Neural cell (in vitro differentiated cells): ENCODE data around the gene RPL18. TPM values are rescaled to one million over a fixed set of nuclear protein-coding genes. Genes with fewer than 3 reads are reported as not detected.

Experiments used
- H2AFZ ChIP-seq: fragments of 200-600, 300-800 bp; sonication (generic), shearing (Covaris generic); 2 replicates; pipeline ENCODE4 v1.6.0; 2014; ENCODE audit warnings: low read depth, mild to moderate bottlenecking, antibody characterized with exemption, low read length, moderate library complexity
- H3F3A ChIP-seq: fragments of 200-600 bp; shearing (Covaris generic); 2 replicates; pipeline ENCODE4 v1.6.1; 2016; ENCODE audit warnings: mild to moderate bottlenecking, moderate library complexity, mixed read lengths, antibody characterized with exemption, low read length; ENCODE audit not compliant: insufficient read depth, poor library complexity, severe bottlenecking
- H3K27ac ChIP-seq: fragments of 200-600, 300-800 bp; sonication (generic), shearing (Covaris generic); 2 replicates; pipeline ENCODE4 v1.5.1; 2014; ENCODE audit warnings: mild to moderate bottlenecking, low read length, moderate library complexity
- H3K27me3 ChIP-seq: fragments of 300-800, 200-600 bp; sonication (generic), shearing (Covaris generic); 2 replicates; pipeline ENCODE4 v1.6.0; 2014; ENCODE audit warnings: mild to moderate bottlenecking, low read depth, low read length, moderate library complexity; ENCODE audit not compliant: insufficient read depth
- H3K36me3 ChIP-seq: fragments of 300-800, 200-600 bp; sonication (generic), shearing (Covaris generic); 2 replicates; pipeline ENCODE4 v1.5.1; 2014; ENCODE audit warnings: mild to moderate bottlenecking, antibody characterized with exemption, low read length, moderate library complexity; ENCODE audit not compliant: insufficient read depth
- H3K4me2 ChIP-seq: fragments of 300-800, 200-600 bp; sonication (generic), shearing (Covaris generic); 2 replicates; pipeline ENCODE4 v1.6.0; 2014; ENCODE audit warnings: mild to moderate bottlenecking, low read length
- H3K4me3 ChIP-seq: fragments of 300-800, 200-600 bp; sonication (generic), shearing (Covaris generic); 2 replicates; pipeline ENCODE4 v1.5.1; 2014; ENCODE audit warnings: mild to moderate bottlenecking, low read length, moderate library complexity
- H3K79me2 ChIP-seq: fragments of 200-600 bp; shearing (Covaris generic); replicated peaks from 2 replicates; pipeline ENCODE4 v1.6.0; 2014; ENCODE audit warnings: mild to moderate bottlenecking, low read length, moderate library complexity; ENCODE audit not compliant: insufficient read depth
- H3K9ac ChIP-seq: fragments of 300-800, 200-600 bp; sonication (generic), shearing (Covaris generic); 2 replicates; pipeline ENCODE4 v1.6.1; 2016; ENCODE audit warnings: mild to moderate bottlenecking, low read length, mixed read lengths
- H3K9me2 ChIP-seq: fragments of 200-600 bp; shearing (Covaris generic); 2 replicates; pipeline ENCODE4 v1.6.1; 2016; ENCODE audit warnings: mild to moderate bottlenecking, low read length, mixed read lengths; ENCODE audit not compliant: insufficient read depth
- H3K9me3 ChIP-seq: fragments of 200-600, 300-800 bp; sonication (generic), shearing (Covaris generic); 2 replicates; pipeline ENCODE4 v1.6.1; 2016; ENCODE audit warnings: mild to moderate bottlenecking, mixed run types, low read length, moderate library complexity, mixed read lengths
- H4K20me1 ChIP-seq: fragments of 200-600 bp; shearing (Covaris generic); 2 replicates; pipeline ENCODE4 v1.6.1; 2016; ENCODE audit warnings: mild to moderate bottlenecking, mixed run types; ENCODE audit not compliant: insufficient read depth
- CTCF ChIP-seq: fragments of 450-650 bp; IDR thresholded peaks from 2 replicates; pipeline ENCODE4 v1.5.1; 2014; ENCODE audit warnings: antibody characterized with exemption, mild to moderate bottlenecking, moderate library complexity; ENCODE audit not compliant: poor library complexity, severe bottlenecking
- EP300 ChIP-seq: fragments of 450-650 bp; conservative IDR thresholded peaks from 2 replicates; pipeline ENCODE4 v1.6.1; 2014; ENCODE audit warnings: antibody characterized with exemption, mild to moderate bottlenecking, moderate library complexity; ENCODE audit not compliant: poor library complexity, severe bottlenecking
- EZH2 ChIP-seq: fragments of 200-600, 300-800 bp; shearing (Covaris generic), sonication (generic); IDR thresholded peaks from 2 replicates; pipeline ENCODE4 v1.6.1; 2014; ENCODE audit warnings: antibody characterized with exemption, low read length, borderline replicate concordance, mild to moderate bottlenecking; ENCODE audit not compliant: insufficient read depth, poor library complexity, severe bottlenecking
- MXI1 ChIP-seq: fragments of 450-650 bp; conservative IDR thresholded peaks from 2 replicates; pipeline ENCODE4 v1.6.1; 2014; ENCODE audit warnings: antibody characterized with exemption, mild to moderate bottlenecking; ENCODE audit not compliant: poor library complexity, severe bottlenecking
- POLR2AphosphoS5 ChIP-seq: IDR thresholded peaks from 2 replicates; pipeline ENCODE4 v1.6.1; 2012
- RAD21 ChIP-seq: fragments of 450-650 bp; conservative IDR thresholded peaks from 2 replicates; pipeline ENCODE4 v1.6.1; 2014; ENCODE audit warnings: antibody characterized with exemption, mild to moderate bottlenecking, moderate library complexity
- REST ChIP-seq: IDR thresholded peaks from 2 replicates; pipeline ENCODE4 v1.6.1; 2012; ENCODE audit warnings: borderline replicate concordance
- SMC3 ChIP-seq: fragments of 450-650 bp; conservative IDR thresholded peaks from 2 replicates; pipeline ENCODE4 v1.6.1; 2014; ENCODE audit warnings: antibody characterized with exemption, mild to moderate bottlenecking, moderate library complexity; ENCODE audit not compliant: poor library complexity
- TAF1 ChIP-seq: IDR thresholded peaks from 2 replicates; pipeline ENCODE4 v1.6.1; 2012; ENCODE audit warnings: low read depth
- polyA plus RNA-seq: library from polyadenylated mRNA; depleted of rRNA; stranded (reverse); fragments of >200 nt; gene quantifications from 2 replicates; pipeline ENCODE4 v1.2.3, GENCODE V29; 2014

The RPL18 gene
- polyA plus RNA-seq, 1 donor from 2014 or later: 2,102 TPM

GRCh38 chr19:48650974-48651682 is 32.1 kb upstream of the RPL18 start:
- Histone ChIP-seq H3K27ac (no peak overlapping the region), H3K27me3 (no peaks in the 10 kb centered on the region), H3K4me3 (no peak overlapping the region), H3K4me2 (no peak overlapping the region), H3K9ac (no peak overlapping the region), H3K9me2 (no peaks in the 10 kb centered on the region), H3K79me2 (no peaks in the 10 kb centered on the region), H3F3A (no peaks in the 10 kb centered on the region), H4K20me1 (no peaks in the 10 kb centered on the region), H3K36me3 (no peaks in the 10 kb centered on the region), H2AFZ (no peak overlapping the region), H3K9me3 (no peaks in the 10 kb centered on the region)
- TF ChIP-seq TAF1 (no peak), CTCF (no peak), EZH2 (no peak), EP300 (no peak), MXI1 (no peak), RAD21 (no peak), REST (no peak), SMC3 (no peak), POLR2AphosphoS5 (no peak)

- Histone ChIP-seq H3K9me3 (no peaks in the 10 kb centered on the region), H3K4me3 (no peak overlapping the region), H3K27me3 (no peaks in the 10 kb centered on the region), H3K36me3 (no peaks in the 10 kb centered on the region), H3K79me2 (no peaks in the 10 kb centered on the region), H4K20me1 (no peaks in the 10 kb centered on the region), H3K9me2 (no peaks in the 10 kb centered on the region), H2AFZ (no peak overlapping the region), H3K4me2 (no peak overlapping the region), H3K9ac (no peak overlapping the region), H3K27ac (no peak overlapping the region), H3F3A (no peaks in the 10 kb centered on the region)
- TF ChIP-seq REST: no peak
- TF ChIP-seq SMC3: no peak
- no peak for TF ChIP-seq EP300
- no peak for TF ChIP-seq POLR2AphosphoS5
These were observed 29.2 kb upstream of the RPL18 start for GRCh38 chr19:48648134-48648533.
